Liver (tissue), 9 donors: Measurements from ENCODE around the gene RSL24D1. TPM values are rescaled to one million over a fixed set of nuclear protein-coding genes. Genes with fewer than 3 reads are reported as not detected.

Experiments used
- DNase-seq: peaks from one replicate; pipeline ENCODE4 v3.0.0-alpha.2; 2017; ENCODE audit warnings: low spot score
- H3K27ac ChIP-seq, 2 donors: one replicate each; pipeline ENCODE4 v1.7.0; 2013; ENCODE audit warnings: inconsistent platforms in 2 of 2, low read length in 2 of 2, control low read depth in 1 of 2, low read depth in 1 of 2, mild to moderate bottlenecking in 1 of 2
- H3K27me3 ChIP-seq, 4 donors: one replicate each; pipeline versions ENCODE4 v1.6.1 to v1.7.0; 2013; ENCODE audit warnings: low read length in 3 of 4, inconsistent platforms in 1 of 4, mild to moderate bottlenecking in 1 of 4, moderate library complexity in 1 of 4; ENCODE audit not compliant: control insufficient read depth in 4 of 4, insufficient read depth in 4 of 4
- H3K36me3 ChIP-seq, 4 donors: one replicate each; pipeline versions ENCODE4 v1.6.1 to v1.7.0; 2013; ENCODE audit warnings: low read length in 3 of 4, mild to moderate bottlenecking in 3 of 4, low read depth in 1 of 4, moderate library complexity in 1 of 4; ENCODE audit not compliant: control insufficient read depth in 4 of 4, insufficient read depth in 3 of 4
- H3K4me1 ChIP-seq, 4 donors: one replicate each; pipeline versions ENCODE4 v1.6.1 to v1.7.0; 2013; ENCODE audit warnings: low read length in 3 of 4, mild to moderate bottlenecking in 3 of 4, moderate library complexity in 1 of 4; ENCODE audit not compliant: control insufficient read depth in 4 of 4, insufficient read depth in 4 of 4
- H3K4me3 ChIP-seq, 3 donors: one replicate each; pipeline versions ENCODE4 v1.6.1 to v1.7.0; 2013; ENCODE audit warnings: low read length in 3 of 3, control low read depth in 1 of 3, low read depth in 1 of 3, mild to moderate bottlenecking in 1 of 3
- H3K9ac ChIP-seq, 2 donors: one replicate each; pipeline ENCODE4 v1.7.0; 2013; ENCODE audit warnings: low read length in 2 of 2, mild to moderate bottlenecking in 2 of 2, moderate library complexity in 2 of 2, control low read depth in 1 of 2, low read depth in 1 of 2
- H3K9me3 ChIP-seq, 4 donors: one replicate each; pipeline versions ENCODE4 v1.6.1 to v1.7.0; 2013; ENCODE audit warnings: low read length in 3 of 4; ENCODE audit not compliant: control insufficient read depth in 4 of 4
- ATF3 ChIP-seq: IDR thresholded peaks from 2 replicates; pipeline ENCODE4 v1.6.1; 2016; ENCODE audit warnings: antibody characterized with exemption
- CTCF ChIP-seq: fragments of 150-350 bp; IDR thresholded peaks from 2 replicates; pipeline ENCODE4 v1.5.1; 2017; ENCODE audit warnings: improper control_type of control experiment, low read depth, low read length; ENCODE audit not compliant: missing input control
- EGR1 ChIP-seq, 2 donors: IDR thresholded peaks; 2 replicates each; pipeline ENCODE4 v1.6.1; 2016 to 2018; ENCODE audit warnings: antibody characterized with exemption in 2 of 2, low read depth in 2 of 2
- FOXA1 ChIP-seq: IDR thresholded peaks from 2 replicates; pipeline ENCODE4 v1.6.1; 2016; ENCODE audit warnings: antibody characterized with exemption
- FOXA2 ChIP-seq: IDR thresholded peaks from 2 replicates; pipeline ENCODE4 v1.6.1; 2016; ENCODE audit warnings: antibody characterized with exemption
- GABPA ChIP-seq, 2 donors: IDR thresholded peaks in 1 of 2; conservative IDR thresholded peaks in 1 of 2; 2 replicates each; pipeline ENCODE4 v1.6.1; 2016; ENCODE audit warnings: antibody characterized with exemption in 2 of 2, mild to moderate bottlenecking in 1 of 2, moderate library complexity in 1 of 2
- HNF4A ChIP-seq, 2 donors: conservative IDR thresholded peaks; 2 replicates each; pipeline ENCODE4 v1.6.1; 2016; ENCODE audit warnings: antibody characterized with exemption in 2 of 2, mild to moderate bottlenecking in 2 of 2
- HNF4G ChIP-seq: IDR thresholded peaks from 2 replicates; pipeline ENCODE4 v1.6.1; 2016; ENCODE audit warnings: antibody characterized with exemption
- JUND ChIP-seq, 2 donors: IDR thresholded peaks; 2 replicates each; pipeline ENCODE4 v1.6.1; 2016; ENCODE audit warnings: antibody characterized with exemption in 2 of 2
- MAX ChIP-seq: IDR thresholded peaks from 2 replicates; pipeline ENCODE4 v1.6.1; 2016; ENCODE audit warnings: antibody characterized with exemption
- NR2F2 ChIP-seq: IDR thresholded peaks from 2 replicates; pipeline ENCODE4 v1.6.1; 2016; ENCODE audit warnings: antibody characterized with exemption
- RAD21 ChIP-seq, 2 donors: IDR thresholded peaks; 2 replicates each; pipeline ENCODE4 v1.6.1; 2016; ENCODE audit warnings: antibody characterized with exemption in 2 of 2, mild to moderate bottlenecking in 2 of 2
- REST ChIP-seq: IDR thresholded peaks from 2 replicates; pipeline ENCODE4 v1.6.1; 2016; ENCODE audit warnings: antibody characterized with exemption, mild to moderate bottlenecking
- RXRA ChIP-seq, 2 donors: IDR thresholded peaks; 2 replicates each; pipeline ENCODE4 v1.6.1; 2017 to 2018; ENCODE audit warnings: antibody characterized with exemption in 2 of 2, mild to moderate bottlenecking in 1 of 2
- SP1 ChIP-seq: IDR thresholded peaks from 2 replicates; pipeline ENCODE4 v1.6.1; 2018; ENCODE audit warnings: antibody characterized with exemption, mild to moderate bottlenecking
- TAF1 ChIP-seq: conservative IDR thresholded peaks from 2 replicates; pipeline ENCODE4 v1.6.1; 2016; ENCODE audit warnings: antibody characterized with exemption, mild to moderate bottlenecking
- YY1 ChIP-seq: IDR thresholded peaks from 2 replicates; pipeline ENCODE4 v1.6.1; 2016; ENCODE audit warnings: antibody characterized with exemption, mild to moderate bottlenecking
- ZBTB33 ChIP-seq: IDR thresholded peaks from 2 replicates; pipeline ENCODE4 v1.6.1; 2016; ENCODE audit warnings: antibody characterized with exemption
- WGBS: extraction: QIAGEN DNeasy Blood & Tissue Kit; methylation state at CpG from one replicate; pipeline ENCODE4 v1.1.7; 2013; 5-methylcytosine and 5-hydroxymethylcytosine counted together
- polyA plus RNA-seq, 2 donors: library from polyadenylated mRNA; stranded (reverse) in 1 of 2; unstranded in 1 of 2; fragments of 200-250 nt in 1 of 2; fragments of >200 nt in 1 of 2; fragmentation: Nextera tagmentation in 1 of 2; extraction: Ambion mirVana in 1 of 2; gene quantifications; one replicate each; pipeline versions ENCODE4 v1.2.1 to v1.2.3, GENCODE V29; 2013 to 2015
- total RNA-seq, 2 donors: library from RNA; depleted of rRNA; stranded (reverse); fragments of >200 nt; gene quantifications; one replicate each; pipeline ENCODE4 v1.2.3, GENCODE V29; 2014
- donor health status: healthy.
- donor health status: healthy.
- donor health status: healthy.
- donor health status: healthy.
- donor health status: healthy.

Gene RSL24D1
- total and polyA plus RNA-seq, 4 donors, result 13.3 to 33.3 (median 23.2) TPM

- H3K27me3 ChIP-seq, result no peaks in the 10 kb centered on the region
- H3K36me3 ChIP-seq, result peaks cover 4 to 50% (median 30%) of the 10 kb centered on the region in 4 donors
- no peak overlapping the region for H3K9ac ChIP-seq
- no peak for DNase-seq
- TF ChIP-seq NR2F2 (no peak), YY1 (no peak), FOXA2 (no peak), SP1 (no peak), TAF1 (no peak), CTCF (no peak), HNF4G (no peak), MAX (no peak), EGR1 (IDR thresholded peaks at IDR 0.05; ENCODE audit: low read depth in 2 of 2) (no peak)
- no peaks in the 10 kb centered on the region for H3K4me1 ChIP-seq
- no peak overlapping the region for H3K4me3 ChIP-seq
- H3K27ac ChIP-seq, result no peak overlapping the region
- no peaks in the 10 kb centered on the region for H3K9me3 ChIP-seq
These were observed 17.6 kb downstream of the RSL24D1 start for GRCh38 chr15:55179141-55179540.

GRCh38 chr15:55170361-55170760 lies 26.4 kb downstream of the RSL24D1 start:
- TF ChIP-seq HNF4A (conservative IDR thresholded peaks at IDR 0.05) (no peak), SP1 (no peak), FOXA2 (no peak), EGR1 (IDR thresholded peaks at IDR 0.05; ENCODE audit: low read depth in 2 of 2) (no peak), RAD21 (IDR thresholded peaks at IDR 0.05) (no peak), NR2F2 (no peak), ZBTB33 (no peak), CTCF (no peak), YY1 (no peak), REST (no peak), RXRA (IDR thresholded peaks at IDR 0.05) (no peak), FOXA1 (no peak), MAX (no peak), GABPA (IDR thresholded peaks at IDR 0.05 in 1 of 2, conservative IDR thresholded peaks at IDR 0.05 in 1 of 2) (no peak), JUND (IDR thresholded peaks at IDR 0.05) (no peak), HNF4G (no peak), ATF3 (no peak), TAF1 (no peak)
- Histone ChIP-seq H3K9me3 (no peaks in the 10 kb centered on the region), H3K4me1 (no peaks in the 10 kb centered on the region), H3K4me3 (no peak overlapping the region), H3K36me3 (no peaks in the 10 kb centered on the region), H3K9ac (no peak overlapping the region), H3K27ac (no peak overlapping the region), H3K27me3 (no peaks in the 10 kb centered on the region)
- WGBS, result 87% methylated on average over 4 of the region's 4 CpGs
- no peak for DNase-seq
